Measurements from ENCODE around the gene MYOG.

DNA sequence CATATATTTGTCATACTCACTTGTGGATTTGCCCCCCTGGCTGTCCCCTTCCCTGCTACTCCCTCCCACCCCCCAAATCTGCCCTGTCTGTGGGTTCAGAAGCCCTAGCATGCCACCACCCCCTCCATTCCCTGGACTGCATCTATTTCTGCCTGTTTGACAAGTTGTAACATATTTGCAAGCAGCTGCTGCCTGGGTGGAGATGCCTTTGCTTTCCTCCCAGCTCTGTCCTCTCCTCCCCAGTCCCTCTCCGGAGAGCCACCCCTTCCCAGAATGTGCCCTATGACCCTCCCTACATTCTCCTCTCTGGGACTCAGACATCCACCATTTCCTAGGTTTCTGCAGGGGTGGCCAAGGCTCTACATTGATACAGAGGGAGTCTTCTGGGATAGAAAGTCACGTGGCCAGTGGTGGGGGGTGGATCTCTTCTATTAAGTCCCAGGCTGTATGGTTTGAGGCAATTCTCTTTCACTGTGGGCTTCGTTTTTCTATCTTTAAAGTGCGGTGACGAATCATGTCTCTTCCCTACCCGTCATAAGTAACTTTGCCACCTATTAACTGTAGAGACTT lies 6.0 kb upstream of the MYOG start:
- TF ChIP-seq POLR2AphosphoS5 (IDR thresholded peaks at IDR 0.05; ENCODE audit: borderline replicate concordance, low read depth, low read length) (no peak), EZH2 (IDR thresholded peaks at IDR 0.05) (no peak), FOXP2 (optimal IDR thresholded peaks at IDR 0.05; ENCODE audit: control extremely low read depth, extremely low read length, insufficient read depth) (no peak)

Data from SK-N-MC (cell line).